MG63 (cell line): ENCODE results near the gene DOK3. TPM values are rescaled to one million over a fixed set of nuclear protein-coding genes. Genes with fewer than 3 reads are reported as not detected.
A peak's percentile ranks its signal among the peaks of the same experiment; 100 is the strongest.

ENCODE experiments used
- DNase-seq: peaks from one replicate; pipeline ENCODE4 v3.0.0-alpha.2; 2020
- H3K27me3 ChIP-seq: fragments of 250-450 bp; sonication (Bioruptor Pico); 2 replicates; pipeline ENCODE4 v1.5.1; 2020; ENCODE audit warnings: mild to moderate bottlenecking, moderate library complexity
- H3K36me3 ChIP-seq: fragments of 250-450 bp; sonication (Bioruptor Pico); 2 replicates; pipeline ENCODE4 v1.5.1; 2020; ENCODE audit warnings: mild to moderate bottlenecking, moderate library complexity
- H3K4me3 ChIP-seq: fragments of 250-450 bp; sonication (Bioruptor Pico); 2 replicates; pipeline ENCODE4 v1.5.1; 2020; ENCODE audit warnings: mild to moderate bottlenecking, moderate library complexity
- H3K9me3 ChIP-seq: fragments of 250-450 bp; sonication (Bioruptor Pico); 2 replicates; pipeline ENCODE4 v1.5.1; 2020; ENCODE audit warnings: mild to moderate bottlenecking, moderate library complexity
- total RNA-seq: library from RNA; depleted of rRNA; stranded (reverse); fragments of >200 nt; shearing (Covaris generic); gene quantifications from 2 replicates; pipeline ENCODE4 v1.2.3, GENCODE V29; 2014; ENCODE audit warnings: low replicate concordance; rRNA removed

DOK3 gene
- total RNA-seq, 1 experiment from 2014 or later: 0.92 TPM

DNA sequence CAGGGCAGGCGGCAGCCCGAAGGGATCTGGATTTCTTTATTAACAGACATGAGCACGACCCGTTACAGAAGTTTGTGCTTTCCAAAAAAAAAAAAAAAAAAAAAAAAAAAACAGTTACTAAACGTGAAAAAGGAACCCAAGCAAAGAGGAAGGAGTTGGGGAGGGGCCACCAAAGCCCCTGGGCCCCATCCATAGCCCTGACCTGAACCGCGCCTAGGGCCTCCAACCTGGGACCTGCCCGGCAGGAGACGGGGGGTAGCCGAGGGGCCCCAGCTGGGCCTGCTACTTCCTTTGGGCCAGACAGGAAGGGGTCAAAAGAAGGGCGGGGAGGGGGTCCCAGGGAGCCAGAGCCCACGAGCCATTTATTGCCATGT, 53.0 kb downstream of the DOK3 start:
- H3K36me3 ChIP-seq: peaks cover 78% of the 10 kb centered on the region
- H3K4me3 ChIP-seq: no peak overlapping the region
- DNase-seq: no peak
- no peaks in the 10 kb centered on the region for H3K9me3 ChIP-seq
- no peaks in the 10 kb centered on the region for H3K27me3 ChIP-seq

DNA sequence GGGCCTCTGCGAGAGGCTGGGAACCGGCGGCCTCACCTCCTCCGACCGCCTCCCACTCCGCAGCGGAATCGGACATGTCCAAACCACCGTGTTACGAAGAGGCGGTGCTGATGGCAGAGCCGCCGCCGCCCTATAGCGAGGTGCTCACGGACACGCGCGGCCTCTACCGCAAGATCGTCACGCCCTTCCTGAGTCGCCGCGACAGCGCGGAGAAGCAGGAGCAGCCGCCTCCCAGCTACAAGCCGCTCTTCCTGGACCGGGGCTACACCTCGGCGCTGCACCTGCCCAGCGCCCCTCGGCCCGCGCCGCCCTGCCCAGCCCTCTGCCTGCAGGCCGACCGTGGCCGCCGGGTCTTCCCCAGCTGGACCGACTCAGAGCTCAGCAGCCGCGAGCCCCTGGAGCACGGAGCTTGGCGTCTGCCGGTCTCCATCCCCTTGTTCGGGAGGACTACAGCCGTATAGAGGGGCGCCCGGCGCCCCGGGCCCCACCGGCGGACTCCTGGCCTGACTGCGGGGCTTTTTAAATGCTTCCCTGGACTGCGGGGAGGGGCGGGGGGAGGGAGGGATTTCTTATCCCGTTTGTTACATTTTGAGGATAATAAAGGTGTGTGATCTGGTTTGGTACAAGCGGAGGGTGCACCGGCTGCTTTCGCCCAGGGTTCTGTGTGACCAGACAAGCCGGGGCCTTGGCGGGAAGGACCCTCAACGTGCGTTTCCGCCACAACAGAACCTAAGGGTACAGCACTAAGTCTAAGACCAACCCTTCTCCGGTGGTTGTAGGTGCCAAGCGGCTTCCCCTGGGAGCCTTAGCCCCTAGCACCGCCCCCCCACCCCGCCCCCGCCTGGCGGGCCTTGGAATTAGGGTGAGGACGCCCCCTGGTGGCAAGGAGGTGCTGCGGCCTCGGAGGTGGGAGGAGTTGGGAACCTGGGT, 53.7 kb downstream of the DOK3 start:
- Histone ChIP-seq H3K4me3 (no peak overlapping the region), H3K27me3 (no peaks in the 10 kb centered on the region), H3K36me3 (peaks cover 76% of the 10 kb centered on the region), H3K9me3 (no peaks in the 10 kb centered on the region)
- peak; percentile 84 for DNase-seq

DNA sequence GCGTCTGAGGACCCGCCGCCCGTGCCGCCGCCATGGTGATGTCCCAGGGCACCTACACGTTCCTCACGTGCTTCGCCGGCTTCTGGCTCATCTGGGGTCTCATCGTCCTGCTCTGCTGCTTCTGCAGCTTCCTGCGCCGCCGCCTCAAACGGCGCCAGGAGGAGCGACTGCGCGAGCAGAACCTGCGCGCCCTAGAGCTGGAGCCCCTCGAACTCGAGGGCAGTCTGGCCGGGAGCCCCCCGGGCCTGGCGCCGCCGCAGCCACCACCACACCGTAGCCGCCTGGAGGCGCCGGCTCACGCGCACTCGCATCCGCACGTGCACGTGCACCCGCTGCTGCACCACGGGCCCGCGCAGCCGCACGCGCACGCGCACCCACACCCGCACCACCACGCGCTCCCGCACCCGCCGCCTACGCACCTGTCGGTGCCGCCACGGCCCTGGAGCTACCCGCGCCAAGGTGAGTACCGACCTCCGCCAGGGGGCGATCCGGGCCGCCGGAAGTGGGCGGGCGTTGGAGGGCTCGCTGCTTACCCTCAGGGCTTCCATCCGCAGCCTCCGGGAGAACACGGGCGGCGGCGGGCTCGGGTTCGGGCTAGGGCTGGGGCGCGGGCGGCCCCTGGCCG, 54.5 kb downstream of the DOK3 start:
- Histone ChIP-seq H3K9me3 (no peaks in the 10 kb centered on the region), H3K4me3 (no peak overlapping the region), H3K36me3 (peaks cover 76% of the 10 kb centered on the region), H3K27me3 (no peaks in the 10 kb centered on the region)
- DNase-seq: no peak

DNA sequence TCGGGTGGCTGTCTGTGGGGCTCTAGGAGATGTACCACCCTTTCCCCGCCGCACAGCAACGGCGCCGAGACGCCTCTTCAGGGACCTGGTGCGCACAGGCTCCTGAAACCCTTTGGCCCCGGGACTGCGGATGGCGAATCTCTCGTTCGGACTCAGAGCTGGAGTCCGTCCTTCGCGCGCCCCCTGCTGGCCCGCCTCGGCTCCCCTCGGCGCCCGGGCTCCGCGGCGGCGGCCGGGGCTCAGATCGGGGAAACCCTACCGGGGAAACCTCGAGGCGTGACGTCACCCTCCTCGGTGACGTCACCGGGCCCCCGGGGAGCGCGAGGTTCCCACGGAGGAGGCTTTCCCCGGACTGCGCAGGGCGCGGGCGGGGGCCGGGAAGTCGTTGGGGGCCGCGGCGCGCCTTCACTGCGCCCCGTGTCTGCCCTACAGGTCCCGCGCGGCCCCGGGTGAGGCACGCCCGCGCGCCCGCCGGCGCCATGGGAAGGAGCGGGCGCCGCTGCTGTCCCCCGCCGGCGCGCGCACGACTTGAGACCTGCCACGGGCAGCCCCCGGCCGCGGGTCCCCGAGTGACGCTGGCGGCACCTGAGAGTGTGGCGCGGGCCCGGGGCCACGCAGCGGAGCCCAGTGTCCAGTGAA, 55.1 kb downstream of the DOK3 start:
- peak; percentile 92 for DNase-seq
- Histone ChIP-seq H3K9me3 (no peaks in the 10 kb centered on the region), H3K27me3 (no peaks in the 10 kb centered on the region), H3K4me3 (no peak overlapping the region), H3K36me3 (peaks cover 78% of the 10 kb centered on the region)

DNA sequence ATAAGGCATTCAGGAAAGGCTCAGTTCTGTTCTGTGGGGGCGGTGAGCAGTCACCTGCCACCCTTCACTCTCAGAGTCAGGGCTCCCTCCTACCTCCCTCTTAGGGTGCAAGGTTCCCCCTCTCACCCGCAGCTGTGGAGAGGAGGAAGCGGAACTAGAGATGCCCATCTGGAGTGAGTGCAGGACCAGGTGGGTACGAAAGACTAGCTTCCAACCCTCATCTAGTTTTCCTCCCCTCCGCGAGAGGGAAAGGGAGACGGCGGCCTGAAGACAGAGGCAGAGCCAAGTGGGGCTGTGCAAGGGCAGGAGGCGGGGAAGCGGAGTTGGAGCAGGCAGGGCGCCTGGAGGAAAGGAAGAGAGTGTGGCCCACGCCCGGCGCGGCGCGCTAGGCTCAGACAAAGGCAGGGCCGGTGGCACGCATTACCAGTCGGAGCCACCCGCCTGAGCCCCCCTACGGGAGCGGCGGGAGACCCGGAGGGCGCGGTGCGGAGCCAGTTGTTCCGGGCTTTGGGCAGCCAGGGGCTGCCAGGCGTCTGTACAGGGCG, 55.7 kb downstream of the DOK3 start:
- Histone ChIP-seq H3K9me3 (no peaks in the 10 kb centered on the region), H3K27me3 (no peaks in the 10 kb centered on the region), H3K4me3 (no peak overlapping the region), H3K36me3 (peaks cover 78% of the 10 kb centered on the region)
- DNase-seq: no peak

DNA sequence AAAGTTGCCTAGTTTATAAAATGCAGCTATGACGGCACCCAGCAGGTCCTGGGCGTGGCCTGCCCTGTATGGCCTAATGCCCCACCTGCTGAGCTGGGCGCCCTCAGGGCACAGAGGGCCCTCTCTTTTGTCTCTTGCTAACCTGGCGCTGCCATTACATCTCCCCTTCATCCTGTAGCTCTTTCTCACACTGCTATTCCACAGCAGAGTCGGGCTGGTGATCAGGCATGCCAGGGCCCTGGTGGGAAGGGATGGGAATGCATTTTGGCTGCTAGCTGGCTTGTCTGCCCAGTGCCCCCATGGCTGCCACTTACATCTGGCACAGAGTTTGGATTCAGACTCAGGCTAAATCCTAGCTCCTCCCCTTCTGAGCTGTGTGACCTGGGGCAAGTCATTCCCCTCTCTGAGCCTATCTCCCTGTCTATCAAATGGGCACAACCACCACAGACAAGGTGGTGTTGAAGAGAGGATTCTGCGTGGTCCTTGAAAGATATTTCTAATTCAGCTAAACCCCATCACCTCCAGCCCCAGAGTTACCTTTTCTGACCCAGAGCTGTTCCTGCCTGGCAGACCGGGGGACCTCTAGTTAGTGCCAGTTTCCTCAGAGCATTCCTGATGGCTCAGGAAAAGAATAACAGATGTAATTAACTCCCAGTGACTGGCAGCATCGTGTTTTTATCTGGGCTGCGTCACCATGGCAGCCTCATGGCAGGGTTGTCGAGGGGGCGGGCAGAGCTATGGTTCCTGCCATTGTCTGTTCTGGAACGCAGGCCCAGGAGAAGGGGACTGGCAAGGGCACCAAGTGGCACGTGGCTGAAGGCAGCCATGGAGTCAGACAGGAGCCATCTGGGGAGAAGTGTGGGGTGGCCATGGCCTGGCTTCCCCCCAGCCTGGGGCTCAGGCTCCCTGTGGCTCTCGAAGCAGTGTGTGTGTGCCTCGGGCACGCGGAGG, 56.7 kb downstream of the DOK3 start:
- H3K36me3 ChIP-seq: peaks cover 72% of the 10 kb centered on the region
- H3K9me3 ChIP-seq: no peaks in the 10 kb centered on the region
- no peaks in the 10 kb centered on the region for H3K27me3 ChIP-seq
- H3K4me3 ChIP-seq: no peak overlapping the region
- no peak for DNase-seq

Other genes with a start within 250 kb of the DOK3 start
- 50.3 and 61.3 TPM in 2 replicates for gene RAB24, start 206.1 kb downstream of the DOK3 start, total RNA-seq
- gene PRELID1, start 206.0 kb downstream of the DOK3 start, total RNA-seq: 914 and 924 TPM in 2 replicates
- gene MXD3, start 197.9 kb downstream of the DOK3 start, total RNA-seq: 52.9 and 53.3 TPM in 2 replicates
- 296 and 502 TPM in 2 replicates for gene LMAN2, start 158.2 kb downstream of the DOK3 start, total RNA-seq
- 10.7 and 16.7 TPM in 2 replicates for gene RGS14, start 151.9 kb downstream of the DOK3 start, total RNA-seq
- gene SLC34A1, start 125.4 kb downstream of the DOK3 start, total RNA-seq: not detected in 2 replicates
- gene PFN3, start 109.2 kb downstream of the DOK3 start, total RNA-seq: not detected in 2 replicates
- 1.3 and 2.3 TPM in 2 replicates for gene F12, start 100.3 kb downstream of the DOK3 start, total RNA-seq
- gene GRK6, start 83.2 kb downstream of the DOK3 start, total RNA-seq: 62.4 and 127 TPM in 2 replicates
- gene PRR7, start 63.0 kb downstream of the DOK3 start, total RNA-seq: 61.4 and 68.2 TPM in 2 replicates
- 245 and 334 TPM in 2 replicates for gene DBN1, start 36.2 kb downstream of the DOK3 start, total RNA-seq
- 77.8 and 165 TPM in 2 replicates for gene PDLIM7, start 12.2 kb downstream of the DOK3 start, total RNA-seq
- 125 and 127 TPM in 2 replicates for gene DDX41, start 7.1 kb upstream of the DOK3 start, total RNA-seq
- gene FAM193B, start 44.7 kb upstream of the DOK3 start, total RNA-seq: 17.5 and 22.3 TPM in 2 replicates
- gene TMED9, start 82.4 kb upstream of the DOK3 start, total RNA-seq: 310 and 483 TPM in 2 replicates
- gene B4GALT7, start 90.3 kb upstream of the DOK3 start, total RNA-seq: 21.7 and 46.5 TPM in 2 replicates